Subcutaneous abdominal adipose tissue (tissue), 5 donors: ENCODE results near the gene SIX6.
"Not testable (repeated sequence)": the region's sequence is repeated elsewhere in the genome, so short reads cannot be mapped to it uniquely, and the experiment has no call there.

ENCODE experiments used
- H3K27ac ChIP-seq: one replicate; pipeline ENCODE4 v1.7.0; 2013; ENCODE audit warnings: low read depth, mild to moderate bottlenecking, inconsistent platforms, low read length, moderate library complexity
- H3K27me3 ChIP-seq, 5 donors: one replicate each; pipeline ENCODE4 v1.7.0; 2013; ENCODE audit warnings: low read length in 5 of 5, inconsistent platforms in 1 of 5; ENCODE audit not compliant: control insufficient read depth in 5 of 5, insufficient read depth in 4 of 5
- H3K36me3 ChIP-seq, 5 donors: one replicate each; pipeline ENCODE4 v1.7.0; 2013; ENCODE audit warnings: low read length in 5 of 5; ENCODE audit not compliant: control insufficient read depth in 5 of 5, insufficient read depth in 5 of 5
- H3K4me1 ChIP-seq, 5 donors: one replicate each; pipeline ENCODE4 v1.7.0; 2013; ENCODE audit warnings: low read length in 5 of 5, mild to moderate bottlenecking in 3 of 5, moderate library complexity in 1 of 5; ENCODE audit not compliant: control insufficient read depth in 5 of 5, insufficient read depth in 5 of 5
- H3K4me3 ChIP-seq, 5 donors: one replicate each; pipeline ENCODE4 v1.7.0; 2013; ENCODE audit warnings: low read length in 5 of 5, low read depth in 1 of 5
- H3K9ac ChIP-seq, 5 donors: one replicate each; pipeline ENCODE4 v1.7.0; 2013; ENCODE audit warnings: low read length in 5 of 5, mild to moderate bottlenecking in 4 of 5, moderate library complexity in 3 of 5
- H3K9me3 ChIP-seq, 5 donors: one replicate each; pipeline ENCODE4 v1.7.0; 2013; ENCODE audit warnings: low read length in 5 of 5; ENCODE audit not compliant: control insufficient read depth in 5 of 5
- donor health status: healthy.
- donor health status: healthy.
- donor health status: healthy.
- donor health status: healthy.
- donor health status: healthy.

Gene SIX6

DNA sequence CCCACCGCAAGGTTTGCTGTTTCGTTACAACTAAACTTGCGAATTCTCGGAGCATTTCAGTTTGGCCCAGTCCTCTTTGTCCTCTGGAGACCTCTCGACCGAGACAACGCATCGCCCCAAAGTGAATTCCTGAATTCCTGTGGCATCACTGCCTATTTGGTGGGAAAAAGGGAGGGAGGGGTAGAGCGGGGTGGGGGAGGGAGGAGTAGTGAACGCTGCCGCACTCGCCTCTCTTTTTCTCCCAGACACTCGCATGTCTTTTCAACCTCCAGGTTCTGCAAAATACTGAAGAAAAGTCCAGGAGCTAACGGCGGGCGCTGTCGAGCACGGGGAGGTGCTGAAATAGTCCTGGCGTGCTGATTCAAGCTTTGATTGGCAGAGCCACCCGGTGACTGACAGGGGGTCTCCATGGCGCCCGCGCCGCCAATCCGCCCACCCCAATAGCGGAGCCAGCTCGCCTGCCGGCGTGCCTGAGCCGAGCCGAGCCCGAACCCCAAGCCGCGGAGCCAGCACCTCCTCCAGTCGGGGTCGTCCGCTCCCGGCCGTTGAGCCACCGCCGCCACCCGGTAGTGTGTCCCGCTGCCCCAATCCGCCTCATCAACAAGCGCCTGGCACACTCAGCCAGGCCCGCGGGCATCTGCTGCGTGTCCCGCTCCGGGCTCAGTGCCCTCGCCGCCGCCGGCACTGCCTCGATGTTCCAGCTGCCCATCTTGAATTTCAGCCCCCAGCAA is at the start of gene SIX6:
Gene SIX6, plus strand, starts transcription at position 440 of the 731 bp plus-strand sequence. Its CDS starts 253 bp downstream, at position 693.
- no peaks in the 10 kb centered on the region for H3K36me3 ChIP-seq
- no peaks in the 10 kb centered on the region for H3K9me3 ChIP-seq
- H3K9ac ChIP-seq = no peak within 1 kb of the TSS
- peak within 1 kb of the TSS in 2 of 5 donors; percentile 41 to 52 for H3K4me3 ChIP-seq
- H3K27me3 ChIP-seq = peaks cover 67 to 91% (median 82%) of the 10 kb centered on the region in 5 donors
- no peak within 1 kb of the TSS for H3K27ac ChIP-seq
- H3K4me1 ChIP-seq = peaks cover 0 to 37% (median 32%) of the 10 kb centered on the region in 5 donors

DNA sequence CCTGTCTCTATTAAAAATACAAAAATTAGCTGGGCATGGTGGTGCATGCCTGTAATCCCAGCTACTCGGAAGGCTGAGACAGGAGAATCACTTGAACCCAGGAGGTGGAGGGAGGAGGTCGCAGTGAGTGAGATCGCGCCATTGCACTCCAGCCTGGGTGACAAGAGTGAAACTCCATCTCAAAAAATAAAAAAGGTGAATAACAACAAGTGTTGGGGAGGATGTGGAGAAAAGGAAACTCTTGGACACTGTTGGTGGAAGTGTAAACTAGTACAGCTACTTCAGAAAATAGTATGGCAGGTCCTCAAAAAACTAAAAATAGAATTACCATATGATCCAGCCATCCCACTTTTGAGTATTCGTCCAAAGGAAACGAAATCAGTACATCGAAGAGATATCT is 28.7 kb upstream of the SIX6 start:
- H3K4me1 ChIP-seq, H3K4me3 ChIP-seq, H3K27me3 ChIP-seq, H3K36me3 ChIP-seq, H3K9ac ChIP-seq, H3K27ac ChIP-seq, H3K9me3 ChIP-seq: not testable (repeated sequence)

DNA sequence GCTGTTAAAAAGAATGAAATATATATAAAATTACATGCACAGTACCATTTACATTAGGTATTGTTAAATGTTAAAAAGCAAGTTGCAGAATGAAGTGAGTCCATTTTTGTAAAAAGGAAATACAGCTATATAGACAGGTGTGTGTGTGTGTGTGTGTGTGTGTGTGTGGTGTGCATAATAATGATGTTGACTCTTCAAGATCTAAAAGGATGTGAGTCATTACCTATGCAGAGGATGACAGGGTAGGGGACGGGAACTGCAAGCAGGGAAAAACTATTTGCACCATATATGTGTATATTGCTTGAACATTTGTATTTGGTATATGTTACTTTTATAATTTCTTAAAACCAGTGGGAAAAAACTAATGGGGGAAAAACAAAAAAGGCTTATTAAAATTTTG is 26.2 kb upstream of the SIX6 start:
- Histone ChIP-seq H3K9ac (no peak overlapping the region), H3K36me3 (no peaks in the 10 kb centered on the region), H3K9me3 (peaks cover 0 to 10% (median 6%) of the 10 kb centered on the region in 5 donors), H3K27me3 (peaks cover 8 to 28% (median 19%) of the 10 kb centered on the region in 5 donors), H3K4me3 (no peak overlapping the region), H3K27ac (no peak overlapping the region), H3K4me1 (peaks cover 0 to 13% (median 10%) of the 10 kb centered on the region in 5 donors)

DNA sequence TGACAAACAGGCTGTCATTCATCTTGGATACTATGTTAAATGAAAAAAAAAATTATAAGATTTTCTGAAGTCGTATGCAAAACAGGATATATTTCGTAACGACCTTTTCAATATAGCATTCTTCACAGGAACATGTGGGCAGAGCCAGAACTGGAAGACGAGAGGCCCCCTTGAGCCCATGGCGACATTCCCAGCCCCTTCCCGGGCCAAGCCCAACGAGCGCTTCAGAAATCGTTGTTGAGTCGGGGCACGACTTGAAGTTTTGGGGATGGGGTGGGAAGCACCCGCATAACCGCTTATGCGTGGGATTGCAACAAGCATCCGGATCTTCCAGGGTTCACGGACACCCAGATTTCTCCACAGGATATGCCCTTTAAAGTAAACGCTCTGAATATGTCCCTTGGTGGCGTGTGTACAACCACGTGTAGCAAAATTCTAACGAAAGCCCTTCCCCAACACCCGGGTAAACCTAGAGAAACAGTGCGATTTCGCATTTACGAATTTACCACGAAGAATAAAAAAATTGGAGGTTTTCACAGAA is 23.8 kb upstream of the SIX6 start:
- peaks cover 0 to 13% (median 10%) of the 10 kb centered on the region in 5 donors for H3K4me1 ChIP-seq
- H3K9ac ChIP-seq = no peak overlapping the region
- peak overlapping the region; percentile 29 to 59 (median 52) for H3K4me3 ChIP-seq
- H3K27ac ChIP-seq = no peak overlapping the region
- no peaks in the 10 kb centered on the region for H3K36me3 ChIP-seq
- peaks cover 0 to 9% (median 6%) of the 10 kb centered on the region in 5 donors for H3K9me3 ChIP-seq
- peaks cover 8 to 28% (median 21%) of the 10 kb centered on the region in 5 donors for H3K27me3 ChIP-seq

DNA sequence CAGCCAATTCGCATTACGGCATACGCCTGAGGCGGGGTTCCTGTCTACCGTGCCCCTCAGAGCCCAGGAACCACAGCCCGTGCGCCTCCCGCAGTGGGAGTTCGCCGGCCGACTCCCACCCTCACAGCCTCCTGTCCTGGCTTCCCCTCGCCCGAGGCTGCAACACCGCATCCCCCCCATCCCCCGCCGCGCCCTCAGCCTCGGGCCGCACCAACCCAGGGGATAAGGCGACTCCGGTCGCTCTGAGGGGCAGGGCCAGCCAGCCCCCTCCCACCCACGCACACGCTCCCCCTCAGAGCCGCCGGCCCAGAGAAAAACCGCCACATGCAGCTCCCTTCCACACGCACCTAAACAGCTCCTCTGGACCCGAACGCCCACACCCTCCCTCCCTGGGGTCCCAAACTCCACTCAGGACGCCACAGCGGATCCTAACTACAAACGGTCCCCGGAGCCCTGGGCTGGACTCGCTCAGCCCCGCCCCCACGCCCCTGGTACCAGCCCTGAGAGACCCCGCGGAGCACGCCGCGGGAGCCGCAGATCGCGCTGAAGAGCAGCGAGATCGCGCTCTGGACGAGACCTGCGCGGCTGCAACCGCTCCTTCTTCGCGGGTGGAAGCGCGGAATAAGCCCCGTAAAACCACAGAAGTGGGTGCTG is 23.2 kb upstream of the SIX6 start, which contains the start of gene C14orf39:
Gene C14orf39, minus strand, starts transcription at position 466 of the 654 bp plus-strand sequence. CDS start 985 bp downstream, outside the sequence.
- Histone ChIP-seq H3K9ac (peak within 1 kb of the TSS in 1 of 5 donors; percentile 4), H3K27me3 (peaks cover 8 to 28% (median 21%) of the 10 kb centered on the region in 5 donors), H3K4me3 (peak within 1 kb of the TSS; percentile 29 to 59 (median 52)), H3K9me3 (peaks cover 0 to 5% (median 3%) of the 10 kb centered on the region in 5 donors), H3K27ac (no peak within 1 kb of the TSS), H3K36me3 (no peaks in the 10 kb centered on the region), H3K4me1 (peaks cover 0 to 13% (median 10%) of the 10 kb centered on the region in 5 donors)

DNA sequence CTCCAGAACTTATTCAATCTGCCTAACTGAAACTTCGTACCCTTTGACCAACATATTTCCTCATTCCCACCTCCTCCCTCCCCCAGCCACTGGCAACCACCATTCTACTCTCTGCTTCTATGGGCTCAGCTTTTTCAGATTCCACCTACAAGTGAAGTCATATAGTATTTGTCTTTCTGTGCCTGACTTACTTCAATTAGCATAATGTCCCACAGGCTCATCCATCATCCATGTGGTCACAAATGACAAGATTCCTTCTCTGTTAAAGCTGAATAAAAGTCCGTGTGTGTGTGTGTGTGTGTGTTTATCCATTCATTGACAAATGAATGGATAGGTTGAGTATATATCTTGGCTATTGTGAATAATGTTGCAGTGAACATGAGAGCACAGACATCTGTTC is 21.7 kb upstream of the SIX6 start:
- Histone ChIP-seq H3K4me1 (peaks cover 0 to 13% (median 10%) of the 10 kb centered on the region in 5 donors), H3K27ac (no peak overlapping the region), H3K4me3 (no peak overlapping the region), H3K27me3 (peaks cover 8 to 28% (median 21%) of the 10 kb centered on the region in 5 donors), H3K36me3 (no peaks in the 10 kb centered on the region), H3K9me3 (peaks cover 0 to 5% (median 2%) of the 10 kb centered on the region in 5 donors), H3K9ac (no peak overlapping the region)

DNA sequence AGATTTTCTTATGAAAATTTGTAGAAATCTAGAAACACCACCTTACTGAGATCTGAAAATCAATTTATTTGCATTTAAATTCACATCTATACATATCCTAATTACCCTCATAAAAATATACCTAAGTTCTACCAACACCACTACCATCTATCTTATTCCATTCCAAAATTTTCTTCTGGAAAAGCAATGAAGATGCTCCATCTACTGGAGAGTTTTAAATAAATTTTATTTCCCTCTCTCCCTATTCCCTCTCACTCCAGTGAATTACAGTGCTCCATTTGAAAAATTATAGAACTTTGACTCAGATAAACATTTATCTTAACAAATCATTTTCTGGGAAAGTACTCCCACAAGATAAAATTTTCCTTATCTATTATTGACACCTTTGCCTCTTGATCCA is 20.8 kb upstream of the SIX6 start:
- H3K27ac ChIP-seq = no peak overlapping the region
- no peaks in the 10 kb centered on the region for H3K36me3 ChIP-seq
- peaks cover 0 to 13% (median 10%) of the 10 kb centered on the region in 5 donors for H3K4me1 ChIP-seq
- H3K9ac ChIP-seq = no peak overlapping the region
- H3K9me3 ChIP-seq = peaks cover 0 to 5% (median 2%) of the 10 kb centered on the region in 5 donors
- H3K27me3 ChIP-seq = peaks cover 8 to 28% (median 21%) of the 10 kb centered on the region in 5 donors
- H3K4me3 ChIP-seq = no peak overlapping the region

DNA sequence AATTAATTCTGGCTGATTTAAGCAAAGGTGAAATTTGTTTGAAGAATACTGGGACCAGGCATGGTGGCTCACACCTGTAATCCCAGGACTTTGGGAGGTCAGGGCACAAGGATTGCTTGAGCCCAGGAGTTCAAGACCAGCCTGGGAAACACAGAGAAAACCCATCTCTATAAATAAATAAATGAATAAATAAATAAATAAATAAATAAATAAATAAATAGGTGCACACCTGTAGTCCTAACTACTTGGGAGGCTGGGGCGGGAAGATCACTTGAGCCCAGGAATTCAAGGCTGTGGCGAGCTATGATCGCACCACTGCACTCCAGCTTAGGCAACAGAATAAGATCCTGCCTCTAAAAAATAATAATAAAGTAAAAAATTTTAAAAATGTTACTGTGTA is 18.7 kb upstream of the SIX6 start:
- Histone ChIP-seq H3K27ac (no peak overlapping the region), H3K27me3 (peaks cover 4 to 20% (median 18%) of the 10 kb centered on the region in 5 donors), H3K4me3 (no peak overlapping the region), H3K4me1 (peaks cover 0 to 9% (median 9%) of the 10 kb centered on the region in 5 donors), H3K9ac (no peak overlapping the region), H3K9me3 (peaks cover 0 to 3% (median 0%) of the 10 kb centered on the region in 5 donors), H3K36me3 (no peaks in the 10 kb centered on the region)

DNA sequence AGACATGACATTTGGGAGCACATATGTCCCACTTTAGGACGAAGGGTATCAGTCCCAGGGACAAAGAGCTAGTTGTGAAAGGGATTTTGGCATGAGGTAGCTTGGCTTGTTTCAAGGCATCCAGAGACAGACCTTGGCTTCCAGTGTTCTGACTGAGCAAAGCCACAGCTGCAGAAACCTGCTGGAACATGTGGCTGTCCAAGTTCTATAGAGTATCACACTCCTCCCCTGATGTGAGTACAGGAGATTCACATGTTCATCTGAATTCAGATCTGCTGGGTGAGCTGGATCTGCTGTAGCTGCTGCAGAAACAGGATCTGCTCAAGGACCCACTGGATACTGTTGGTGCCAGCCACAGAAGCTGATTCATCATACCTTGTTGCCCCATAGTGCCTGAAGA is 13.0 kb upstream of the SIX6 start:
- Histone ChIP-seq H3K9ac (no peak overlapping the region), H3K4me3 (no peak overlapping the region), H3K27ac (no peak overlapping the region), H3K27me3 (peaks cover 0 to 11% (median 0%) of the 10 kb centered on the region in 5 donors), H3K4me1 (no peaks in the 10 kb centered on the region), H3K36me3 (no peaks in the 10 kb centered on the region), H3K9me3 (no peaks in the 10 kb centered on the region)

DNA sequence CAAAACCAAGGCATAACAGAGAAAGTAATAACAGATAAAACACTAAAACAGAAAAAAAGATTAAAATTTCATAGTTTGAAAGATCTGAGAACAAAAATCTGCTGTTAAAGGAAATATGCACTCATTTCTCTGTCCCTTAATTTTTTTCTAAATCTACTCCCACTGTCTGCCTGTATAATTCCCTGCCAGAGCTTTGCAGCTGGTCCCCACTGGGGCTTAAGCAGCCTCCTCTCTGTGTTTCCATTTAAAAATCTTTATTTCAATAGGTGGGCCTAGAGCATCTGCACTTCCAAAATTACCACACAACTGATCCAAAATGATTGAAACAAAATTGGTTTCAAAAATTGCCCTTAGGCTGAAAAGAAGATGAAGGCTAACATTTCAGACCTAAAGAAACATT is 6.4 kb upstream of the SIX6 start:
- H3K36me3 ChIP-seq = no peaks in the 10 kb centered on the region
- peaks cover 24 to 32% (median 28%) of the 10 kb centered on the region in 5 donors for H3K27me3 ChIP-seq
- peaks cover 0 to 6% (median 5%) of the 10 kb centered on the region in 5 donors for H3K4me1 ChIP-seq
- H3K9me3 ChIP-seq = no peaks in the 10 kb centered on the region
- H3K27ac ChIP-seq = no peak overlapping the region
- H3K4me3 ChIP-seq = no peak overlapping the region
- H3K9ac ChIP-seq = no peak overlapping the region
